Mucosa of rectum (tissue), 2 donors: Measurements from ENCODE around the gene PDHA1.

ENCODE experiments used
- H3K27ac ChIP-seq, 2 donors: one replicate each; pipeline ENCODE4 v1.7.0; 2013; ENCODE audit warnings: inconsistent platforms in 2 of 2, low read depth in 2 of 2, low read length in 2 of 2
- H3K27me3 ChIP-seq, 2 donors: one replicate each; pipeline ENCODE4 v1.7.0; 2013; ENCODE audit warnings: low read length in 2 of 2; ENCODE audit not compliant: control insufficient read depth in 2 of 2, insufficient read depth in 2 of 2
- H3K36me3 ChIP-seq, 2 donors: one replicate each; pipeline ENCODE4 v1.7.0; 2013; ENCODE audit warnings: low read length in 2 of 2; ENCODE audit not compliant: control insufficient read depth in 2 of 2, insufficient read depth in 2 of 2
- H3K4me1 ChIP-seq, 2 donors: one replicate each; pipeline ENCODE4 v1.7.0; 2013; ENCODE audit warnings: low read length in 2 of 2, mild to moderate bottlenecking in 1 of 2; ENCODE audit not compliant: control insufficient read depth in 2 of 2, insufficient read depth in 2 of 2
- H3K4me3 ChIP-seq, 2 donors: one replicate each; pipeline ENCODE4 v1.7.0; 2013; ENCODE audit warnings: low read length in 2 of 2
- H3K9ac ChIP-seq, 2 donors: one replicate each; pipeline ENCODE4 v1.7.0; 2013; ENCODE audit warnings: low read length in 2 of 2, low read depth in 1 of 2, mild to moderate bottlenecking in 1 of 2
- H3K9me3 ChIP-seq, 2 donors: one replicate each; pipeline ENCODE4 v1.7.0; 2013; ENCODE audit warnings: low read length in 2 of 2; ENCODE audit not compliant: control insufficient read depth in 2 of 2
- donor health status: healthy.
- donor health status: Normal muscosa, but diverticular disease.

The PDHA1 gene

DNA sequence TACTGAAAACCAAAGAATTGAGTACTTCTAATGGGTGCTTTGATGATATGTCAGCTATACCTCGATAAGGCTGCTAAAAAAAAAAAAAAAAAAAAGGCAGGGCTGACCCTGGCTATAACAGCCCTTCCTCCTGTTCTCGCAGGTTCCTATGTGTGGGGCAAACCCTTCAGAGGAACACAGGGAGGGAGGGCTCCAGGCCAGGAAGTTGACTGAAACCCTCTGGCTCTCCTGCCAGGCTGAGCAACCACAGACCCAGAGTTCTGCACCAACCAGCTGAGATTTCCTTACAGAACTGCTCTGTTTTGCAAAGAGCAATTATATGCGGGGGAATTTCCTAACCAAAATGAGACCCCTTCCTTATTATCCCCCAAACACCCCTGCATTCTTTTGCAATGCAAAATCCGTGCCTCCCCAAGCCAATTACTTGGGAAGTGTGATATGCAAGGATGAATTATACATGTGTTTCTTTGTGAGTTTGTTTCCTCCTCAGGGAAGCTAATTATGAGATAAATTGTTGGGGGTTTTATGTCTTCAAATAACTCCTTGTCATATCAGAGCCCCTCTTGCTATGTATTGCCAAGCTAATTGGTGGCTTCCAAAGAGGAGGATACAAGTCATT lies 45.6 kb downstream of the PDHA1 start:
- Histone ChIP-seq H3K9ac (no peak overlapping the region), H3K4me1 (no peaks in the 10 kb centered on the region), H3K27me3 (peaks cover 0 to 6% of the 10 kb centered on the region in 2 donors), H3K4me3 (no peak overlapping the region), H3K36me3 (no peaks in the 10 kb centered on the region), H3K9me3 (no peaks in the 10 kb centered on the region), H3K27ac (no peak overlapping the region)

DNA sequence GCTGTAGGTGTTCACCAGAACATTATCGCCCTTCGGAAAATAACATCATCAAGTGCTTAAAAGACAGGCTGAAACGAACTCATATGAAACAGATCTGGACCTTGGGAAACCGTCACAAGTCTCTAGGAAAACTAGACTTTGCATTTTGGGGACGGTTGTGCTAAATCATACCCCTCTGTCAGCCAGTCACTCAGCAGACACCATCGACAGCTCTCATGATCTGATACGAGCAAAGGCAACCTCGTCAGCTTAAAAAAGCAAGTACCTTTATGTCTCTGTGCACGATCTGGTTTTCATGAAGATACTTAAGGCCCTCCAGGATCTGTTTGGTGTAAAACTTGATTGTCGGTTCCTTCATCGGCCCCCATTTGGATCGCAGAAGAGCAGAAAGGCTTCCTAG lies 48.4 kb downstream of the PDHA1 start:
- no peak overlapping the region for H3K9ac ChIP-seq
- no peaks in the 10 kb centered on the region for H3K4me1 ChIP-seq
- no peak overlapping the region for H3K4me3 ChIP-seq
- H3K27me3 ChIP-seq: peaks cover 0 to 2% of the 10 kb centered on the region in 2 donors
- H3K9me3 ChIP-seq: no peaks in the 10 kb centered on the region
- no peak overlapping the region for H3K27ac ChIP-seq
- no peaks in the 10 kb centered on the region for H3K36me3 ChIP-seq

DNA sequence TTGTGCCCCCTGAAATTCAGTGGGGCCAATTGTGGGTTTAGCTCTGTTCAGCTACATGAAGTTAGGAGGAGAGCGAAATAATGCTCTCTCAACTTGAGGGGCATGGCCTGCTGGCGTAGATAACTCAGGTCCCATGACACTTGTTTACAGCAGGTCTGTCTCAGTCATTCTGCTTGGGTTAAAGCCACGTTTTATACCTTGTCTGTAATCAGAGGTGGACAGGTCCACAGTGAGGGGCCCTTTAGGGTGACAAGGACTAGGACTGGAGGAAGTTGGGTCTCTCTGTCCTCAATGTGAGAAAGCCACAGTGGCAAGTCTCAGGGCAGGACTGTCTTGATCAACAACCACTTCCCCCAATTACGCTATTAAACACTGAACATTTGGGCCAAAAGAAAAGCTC lies 49.0 kb downstream of the PDHA1 start:
- Histone ChIP-seq H3K27me3 (peaks cover 0 to 2% of the 10 kb centered on the region in 2 donors), H3K36me3 (no peaks in the 10 kb centered on the region), H3K9ac (no peak overlapping the region), H3K4me3 (no peak overlapping the region), H3K9me3 (no peaks in the 10 kb centered on the region), H3K27ac (no peak overlapping the region), H3K4me1 (no peaks in the 10 kb centered on the region)

DNA sequence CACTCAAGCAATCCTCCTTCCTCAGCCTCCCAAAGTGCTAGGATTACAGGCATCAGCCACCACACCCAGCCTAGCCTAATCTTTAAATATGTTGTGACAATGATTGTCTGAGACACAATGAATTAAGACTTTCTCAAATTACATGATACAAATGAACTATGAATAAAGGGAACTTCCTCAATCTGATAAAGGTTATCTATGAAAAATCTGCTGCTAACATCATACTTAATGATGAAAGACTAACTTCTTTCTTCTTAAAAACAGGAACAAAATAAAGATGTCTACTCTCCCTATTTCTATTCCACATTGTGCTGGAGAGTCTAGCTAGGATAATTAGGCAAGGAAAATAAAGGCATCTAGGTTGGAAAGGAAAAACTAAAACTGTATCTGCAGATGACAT lies 60.0 kb downstream of the PDHA1 start:
- Histone ChIP-seq H3K4me1 (no peaks in the 10 kb centered on the region), H3K9me3 (no peaks in the 10 kb centered on the region), H3K9ac (no peak overlapping the region), H3K27me3 (peaks cover 0 to 5% of the 10 kb centered on the region in 2 donors), H3K4me3 (no peak overlapping the region), H3K36me3 (no peaks in the 10 kb centered on the region), H3K27ac (no peak overlapping the region)

DNA sequence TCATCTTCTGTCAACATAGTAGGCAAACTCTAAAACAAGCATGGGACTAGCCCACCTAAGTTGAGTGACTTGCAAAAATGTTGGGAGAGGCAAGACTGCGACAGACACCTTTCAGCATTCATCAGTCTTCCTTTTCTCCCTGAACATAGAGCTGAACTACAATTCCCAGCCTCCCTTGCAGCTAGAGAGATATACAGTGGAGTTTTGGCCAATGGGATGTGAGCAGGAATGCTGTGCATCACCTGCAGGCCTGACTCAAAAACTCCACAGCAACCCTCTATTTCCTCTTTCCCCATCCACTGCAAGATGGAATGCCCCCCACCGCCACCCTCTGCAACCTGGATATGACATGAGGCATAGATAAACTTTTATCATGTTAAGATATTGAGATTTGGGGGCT lies 66.5 kb downstream of the PDHA1 start:
- no peak overlapping the region for H3K4me3 ChIP-seq
- no peaks in the 10 kb centered on the region for H3K4me1 ChIP-seq
- H3K9ac ChIP-seq: no peak overlapping the region
- peaks cover 0 to 3% of the 10 kb centered on the region in 2 donors for H3K27me3 ChIP-seq
- no peaks in the 10 kb centered on the region for H3K9me3 ChIP-seq
- no peak overlapping the region for H3K27ac ChIP-seq
- no peaks in the 10 kb centered on the region for H3K36me3 ChIP-seq
